ENCODE results near the gene LAMA4.

Gene LAMA4

GRCh38 chr6:112153926-112154607 lies 100.3 kb downstream of the LAMA4 start:
- DNase-seq (ENCODE audit: insufficient read length, low spot score) = no peak
- FAIRE-seq = no peak

GRCh38 chr6:112150363-112150762 lies 104.0 kb downstream of the LAMA4 start:
- no peak for FAIRE-seq

GRCh38 chr6:112149719-112150263 lies 104.6 kb downstream of the LAMA4 start:
- FAIRE-seq (no peak), DNase-seq (ENCODE audit: insufficient read length, low spot score) (no peak)

More at GRCh38 chr6:112150363-112150762, 104.0 kb downstream of the LAMA4 start:
- DNase-seq (ENCODE audit: insufficient read length, low spot score) = no peak

- FAIRE-seq = no peak
- DNase-seq (ENCODE audit: insufficient read length, low spot score) = no peak
Observed at GRCh38 chr6:112149236-112149635, 105.1 kb downstream of the LAMA4 start.

- DNase-seq (ENCODE audit: insufficient read length, low spot score) = no peak
- FAIRE-seq = no peak
Observed at GRCh38 chr6:112148103-112148502, 106.3 kb downstream of the LAMA4 start.

- FAIRE-seq (no peak), DNase-seq (ENCODE audit: insufficient read length, low spot score) (no peak)
Observed at GRCh38 chr6:112145080-112145573, 109.2 kb downstream of the LAMA4 start.

GRCh38 chr6:112144145-112144926 lies 110.0 kb downstream of the LAMA4 start:
- DNase-seq (ENCODE audit: insufficient read length, low spot score) = no peak
- no peak for FAIRE-seq

- DNase-seq (ENCODE audit: insufficient read length, low spot score) (no peak), FAIRE-seq (no peak)
Observed at GRCh38 chr6:112141707-112142106, 112.7 kb downstream of the LAMA4 start.

GRCh38 chr6:112139052-112139451 lies 115.3 kb downstream of the LAMA4 start:
- FAIRE-seq (no peak), DNase-seq (ENCODE audit: insufficient read length, low spot score) (no peak)

- FAIRE-seq (no peak), DNase-seq (ENCODE audit: insufficient read length, low spot score) (no peak)
Observed at GRCh38 chr6:112130878-112131277, 123.5 kb downstream of the LAMA4 start.

GRCh38 chr6:112128208-112128607 lies 126.2 kb downstream of the LAMA4 start:
- DNase-seq (ENCODE audit: insufficient read length, low spot score) (no peak), FAIRE-seq (no peak)

- DNase-seq (ENCODE audit: insufficient read length, low spot score) (no peak), FAIRE-seq (no peak)
Observed at GRCh38 chr6:112123982-112124381, 130.4 kb downstream of the LAMA4 start.

GRCh38 chr6:112122756-112123155 lies 131.6 kb downstream of the LAMA4 start:
- FAIRE-seq = no peak
- DNase-seq (ENCODE audit: insufficient read length, low spot score) = no peak

GRCh38 chr6:112118034-112118433 lies 136.3 kb downstream of the LAMA4 start:
- FAIRE-seq = no peak
- DNase-seq (ENCODE audit: insufficient read length, low spot score) = no peak

GRCh38 chr6:112117554-112117953 lies 136.8 kb downstream of the LAMA4 start:
- no peak for FAIRE-seq
- DNase-seq (ENCODE audit: insufficient read length, low spot score) = no peak

GRCh38 chr6:112116221-112116620 lies 138.1 kb downstream of the LAMA4 start:
- no peak for DNase-seq (ENCODE audit: insufficient read length, low spot score)
- FAIRE-seq = no peak

GRCh38 chr6:112114577-112115223 lies 139.7 kb downstream of the LAMA4 start:
- DNase-seq (ENCODE audit: insufficient read length, low spot score) (no peak), FAIRE-seq (no peak)

GRCh38 chr6:112113918-112114317 lies 140.4 kb downstream of the LAMA4 start:
- FAIRE-seq (no peak), DNase-seq (ENCODE audit: insufficient read length, low spot score) (no peak)

GRCh38 chr6:112113431-112113830 lies 140.9 kb downstream of the LAMA4 start:
- no peak for FAIRE-seq
- no peak for DNase-seq (ENCODE audit: insufficient read length, low spot score)

GRCh38 chr6:112109262-112109661 lies 145.1 kb downstream of the LAMA4 start:
- DNase-seq (ENCODE audit: insufficient read length, low spot score) (no peak), FAIRE-seq (no peak)

- DNase-seq (ENCODE audit: insufficient read length, low spot score) (no peak), FAIRE-seq (no peak)
Observed at GRCh38 chr6:112106562-112106961, 147.8 kb downstream of the LAMA4 start.
